DOHH2 (cell line): ENCODE results near the gene RAB19.

Experiments used
- CTCF ChIP-seq: fragments of 200-600 bp; sonication (generic); IDR thresholded peaks from one replicate; pipeline ENCODE4 v1.5.1; 2014; ENCODE audit warnings: antibody characterized with exemption, mild to moderate bottlenecking, low read depth, low read length; ENCODE audit not compliant: poor library complexity, severe bottlenecking
- EZH2phosphoT487 ChIP-seq: fragments of 200-600 bp; sonication (generic); IDR thresholded peaks from 2 replicates; pipeline ENCODE4 v1.6.1; 2017; ENCODE audit warnings: borderline replicate concordance, mild to moderate bottlenecking, antibody characterized with exemption, low read length, moderate library complexity, mixed read lengths

DNA sequence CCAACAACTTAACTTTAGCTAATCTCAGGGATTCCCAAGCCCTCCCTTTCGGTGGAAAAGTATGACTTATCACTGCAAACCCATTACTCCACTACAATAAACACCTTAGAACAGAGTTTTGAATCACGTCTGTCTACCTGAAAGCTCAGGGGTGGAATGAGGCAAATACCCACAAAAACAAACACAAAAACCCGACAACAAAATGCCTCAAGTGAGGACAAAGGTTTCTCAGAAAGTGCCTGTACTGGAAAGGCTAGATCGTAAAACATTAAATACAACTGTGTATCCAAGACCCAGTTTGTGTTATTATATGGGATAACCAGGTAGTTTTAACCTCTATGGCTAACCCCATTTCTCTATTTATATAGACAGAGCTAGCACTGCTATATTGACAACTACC lies 49.4 kb downstream of the RAB19 start:
- TF ChIP-seq CTCF (no peak), EZH2phosphoT487 (no peak)
